Bronchial epithelial cell (primary cell): ENCODE measurements around the gene KCNK10. TPM values are rescaled to one million over a fixed set of nuclear protein-coding genes. Genes with fewer than 3 reads are reported as not detected.

ENCODE experiments used
- DNase-seq: peaks from one replicate; pipeline ENCODE4 v3.0.0-alpha.2; 2010; ENCODE audit warnings: low read depth
- FAIRE-seq: peaks from 2 replicates; lab custom pipeline; 2011; peaks lifted over from hg19 to GRCh38; lab: Jason Lieb, UNC
- H3K27me3 ChIP-seq: 2 replicates; pipeline ENCODE4 v1.5.1; 2011; ENCODE audit warnings: low read length; ENCODE audit not compliant: control insufficient read depth, insufficient read depth
- H3K36me3 ChIP-seq: 2 replicates; pipeline ENCODE4 v1.5.1; 2011; ENCODE audit warnings: low read length; ENCODE audit not compliant: control insufficient read depth, insufficient read depth
- H3K4me3 ChIP-seq: 2 replicates; pipeline ENCODE4 v1.5.1; 2011; ENCODE audit warnings: mild to moderate bottlenecking, low read depth, low read length, control low read depth
- CTCF ChIP-seq: IDR thresholded peaks from 2 replicates; pipeline ENCODE4 v1.5.1; 2011; ENCODE audit warnings: mild to moderate bottlenecking, moderate library complexity, low read length, control low read depth, inconsistent platforms; ENCODE audit not compliant: insufficient read depth, severe bottlenecking
- total RNA-seq: library from RNA; depleted of rRNA; stranded (reverse); fragments of >200 nt; gene quantifications from 2 replicates; pipeline ENCODE4 v1.2.1, GENCODE V29; 2014

KCNK10 gene
- total RNA-seq, 1 donor from 2014 or later = not detected

DNA sequence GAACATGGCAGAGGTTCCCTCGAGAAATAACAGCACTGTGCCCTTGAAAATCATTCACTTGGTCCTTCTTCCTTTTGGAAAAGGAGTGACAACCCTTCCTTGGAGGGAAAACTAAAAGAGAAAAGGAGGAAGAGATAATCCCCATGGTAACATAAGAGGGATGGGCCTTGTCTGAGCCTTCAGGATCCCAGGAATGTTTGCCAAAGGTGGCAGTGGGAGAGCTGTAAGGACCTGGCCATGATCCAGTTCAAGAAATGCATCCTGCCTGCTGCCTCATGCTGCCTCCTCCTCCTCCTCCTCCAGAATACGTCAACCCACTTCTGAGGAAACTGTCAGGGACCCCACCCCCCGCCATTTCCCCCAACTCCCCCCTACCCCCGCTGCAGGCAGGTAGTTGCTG, 118.8 kb downstream of the KCNK10 start:
- DNase-seq = no peak
- no peak for TF ChIP-seq CTCF
- H3K27me3 ChIP-seq = no peaks in the 10 kb centered on the region
- no peak for FAIRE-seq
- H3K36me3 ChIP-seq = no peaks in the 10 kb centered on the region
- H3K4me3 ChIP-seq = no peak overlapping the region

DNA sequence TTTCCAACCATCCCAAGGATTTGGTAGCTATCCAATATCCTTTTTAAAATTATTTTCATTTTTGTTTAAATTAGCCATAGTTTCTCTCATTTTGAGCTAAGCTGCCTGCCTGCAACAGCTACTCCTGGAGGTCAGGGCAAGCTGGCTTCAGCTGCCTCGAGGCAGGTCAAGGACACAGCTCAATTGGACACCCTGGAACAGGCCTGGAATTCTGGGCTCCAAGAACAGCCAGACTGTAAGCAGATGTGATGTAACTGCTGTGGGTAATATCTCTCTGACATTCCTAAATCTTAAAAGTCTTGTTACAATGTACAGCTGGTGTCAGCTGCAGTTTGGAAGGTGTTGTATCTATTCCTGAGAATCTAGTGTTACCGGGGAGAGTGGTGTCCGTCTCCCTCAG, 119.8 kb downstream of the KCNK10 start:
- Histone ChIP-seq H3K36me3 (no peaks in the 10 kb centered on the region), H3K4me3 (no peak overlapping the region), H3K27me3 (no peaks in the 10 kb centered on the region)
- FAIRE-seq = no peak
- no peak for TF ChIP-seq CTCF
- DNase-seq = no peak

GRCh38 chr14:88202286-88202685, 120.8 kb downstream of the KCNK10 start:
- Histone ChIP-seq H3K27me3 (no peaks in the 10 kb centered on the region), H3K4me3 (no peak overlapping the region), H3K36me3 (no peaks in the 10 kb centered on the region)
- TF ChIP-seq CTCF = no peak
- no peak for DNase-seq
- no peak for FAIRE-seq

- Histone ChIP-seq H3K4me3 (no peak overlapping the region), H3K36me3 (no peaks in the 10 kb centered on the region), H3K27me3 (no peaks in the 10 kb centered on the region)
- DNase-seq = no peak
- FAIRE-seq = no peak
- no peak for TF ChIP-seq CTCF
Observed at GRCh38 chr14:88201851-88202250, 121.2 kb downstream of the KCNK10 start.

- no peak for TF ChIP-seq CTCF
- H3K36me3 ChIP-seq = no peaks in the 10 kb centered on the region
- H3K4me3 ChIP-seq = no peak overlapping the region
- peaks cover 5% of the 10 kb centered on the region for H3K27me3 ChIP-seq
- DNase-seq (no peak), FAIRE-seq (no peak)
Observed at GRCh38 chr14:88199882-88200281, 123.2 kb downstream of the KCNK10 start.

DNA sequence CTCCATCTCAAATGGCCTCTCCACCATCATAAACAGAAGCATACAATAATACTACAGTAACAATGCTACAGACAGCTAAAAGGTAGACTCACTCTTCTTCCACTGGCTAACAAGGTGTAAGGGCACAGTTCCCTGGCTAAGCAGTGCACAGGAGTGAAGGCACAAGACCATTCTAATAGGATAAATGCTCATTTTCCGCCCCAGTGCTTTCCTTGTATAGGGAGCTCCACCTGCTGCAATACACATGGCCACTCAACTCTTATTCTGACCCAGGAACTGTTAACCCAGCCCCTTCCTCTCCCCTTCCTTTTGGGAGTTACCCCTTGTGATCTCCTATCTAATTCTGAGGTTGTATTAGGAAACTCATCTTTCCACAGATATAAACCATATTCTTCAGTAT, 124.6 kb downstream of the KCNK10 start:
- H3K27me3 ChIP-seq = peaks cover 5% of the 10 kb centered on the region
- FAIRE-seq (no peak), DNase-seq (no peak)
- H3K4me3 ChIP-seq = no peak overlapping the region
- TF ChIP-seq CTCF = no peak
- no peaks in the 10 kb centered on the region for H3K36me3 ChIP-seq
